ENCODE measurements around the gene SRGAP2. TPM values are rescaled to one million over a fixed set of nuclear protein-coding genes. Genes with fewer than 3 reads are reported as not detected.
"Not testable (repeated sequence)": the region's sequence is repeated elsewhere in the genome, so short reads cannot be mapped to it uniquely, and the experiment has no call there.

SRGAP2 gene
- total RNA-seq, 1 experiment from 2014 or later, result 138 TPM

GRCh38 chr1:206178061-206178989, 25.0 kb upstream of the SRGAP2 start:
- not testable (repeated sequence) for H3K9ac ChIP-seq (ENCODE audit: low read length); H3K79me2 ChIP-seq (ENCODE audit: low read length); DNase-seq; H3K9me3 ChIP-seq (ENCODE audit: low read length); H2AFZ ChIP-seq (ENCODE audit: low read length); H3K4me2 ChIP-seq (ENCODE audit: low read depth, low read length, poor library complexity, severe bottlenecking); H3K27ac ChIP-seq (ENCODE audit: low read length); H3K4me3 ChIP-seq (ENCODE audit: low read length); H4K20me1 ChIP-seq (ENCODE audit: insufficient read depth, low read depth, low read length); H3K36me3 ChIP-seq (ENCODE audit: insufficient read depth, low read length); H3K4me1 ChIP-seq (ENCODE audit: low read length); H3K9me2 ChIP-seq (replicated peaks; ENCODE audit: insufficient read depth, low read length); H3K27me3 ChIP-seq (ENCODE audit: low read length)

- H4K20me1 ChIP-seq (ENCODE audit: insufficient read depth, low read depth, low read length); H3K9me3 ChIP-seq (ENCODE audit: low read length); H3K27ac ChIP-seq (ENCODE audit: low read length); H3K36me3 ChIP-seq (ENCODE audit: insufficient read depth, low read length); DNase-seq; H3K4me1 ChIP-seq (ENCODE audit: low read length); H2AFZ ChIP-seq (ENCODE audit: low read length); H3K79me2 ChIP-seq (ENCODE audit: low read length); H3K9me2 ChIP-seq (replicated peaks; ENCODE audit: insufficient read depth, low read length); H3K27me3 ChIP-seq (ENCODE audit: low read length); H3K4me2 ChIP-seq (ENCODE audit: low read depth, low read length, poor library complexity, severe bottlenecking); H3K4me3 ChIP-seq (ENCODE audit: low read length); H3K9ac ChIP-seq (ENCODE audit: low read length): not testable (repeated sequence)
Observed at GRCh38 chr1:206179666-206180065, 23.7 kb upstream of the SRGAP2 start.

- not testable (repeated sequence) for DNase-seq; H3K9me2 ChIP-seq (replicated peaks; ENCODE audit: insufficient read depth, low read length); H2AFZ ChIP-seq (ENCODE audit: low read length); H3K79me2 ChIP-seq (ENCODE audit: low read length); H3K27me3 ChIP-seq (ENCODE audit: low read length); H3K4me1 ChIP-seq (ENCODE audit: low read length); H3K4me2 ChIP-seq (ENCODE audit: low read depth, low read length, poor library complexity, severe bottlenecking); H3K36me3 ChIP-seq (ENCODE audit: insufficient read depth, low read length); H3K27ac ChIP-seq (ENCODE audit: low read length); H3K4me3 ChIP-seq (ENCODE audit: low read length); H3K9ac ChIP-seq (ENCODE audit: low read length); H4K20me1 ChIP-seq (ENCODE audit: insufficient read depth, low read depth, low read length); H3K9me3 ChIP-seq (ENCODE audit: low read length)
Observed at GRCh38 chr1:206182368-206183317, 20.7 kb upstream of the SRGAP2 start.

- DNase-seq; H3K27ac ChIP-seq (ENCODE audit: low read length); H2AFZ ChIP-seq (ENCODE audit: low read length); H3K9ac ChIP-seq (ENCODE audit: low read length); H3K9me3 ChIP-seq (ENCODE audit: low read length); H3K79me2 ChIP-seq (ENCODE audit: low read length); H3K4me1 ChIP-seq (ENCODE audit: low read length); H3K9me2 ChIP-seq (replicated peaks; ENCODE audit: insufficient read depth, low read length); H3K4me2 ChIP-seq (ENCODE audit: low read depth, low read length, poor library complexity, severe bottlenecking); H3K36me3 ChIP-seq (ENCODE audit: insufficient read depth, low read length); H4K20me1 ChIP-seq (ENCODE audit: insufficient read depth, low read depth, low read length); H3K4me3 ChIP-seq (ENCODE audit: low read length); H3K27me3 ChIP-seq (ENCODE audit: low read length): not testable (repeated sequence)
Observed at GRCh38 chr1:206183788-206184187, 19.6 kb upstream of the SRGAP2 start.

- not testable (repeated sequence) for H3K9ac ChIP-seq (ENCODE audit: low read length); H4K20me1 ChIP-seq (ENCODE audit: insufficient read depth, low read depth, low read length); DNase-seq; H3K4me3 ChIP-seq (ENCODE audit: low read length); H3K4me1 ChIP-seq (ENCODE audit: low read length); H2AFZ ChIP-seq (ENCODE audit: low read length); H3K9me2 ChIP-seq (replicated peaks; ENCODE audit: insufficient read depth, low read length); H3K36me3 ChIP-seq (ENCODE audit: insufficient read depth, low read length); H3K27ac ChIP-seq (ENCODE audit: low read length); H3K4me2 ChIP-seq (ENCODE audit: low read depth, low read length, poor library complexity, severe bottlenecking); H3K9me3 ChIP-seq (ENCODE audit: low read length); H3K27me3 ChIP-seq (ENCODE audit: low read length); H3K79me2 ChIP-seq (ENCODE audit: low read length)
Observed at GRCh38 chr1:206185778-206186177, 17.6 kb upstream of the SRGAP2 start.

- H3K4me1 ChIP-seq (ENCODE audit: low read length); H3K36me3 ChIP-seq (ENCODE audit: insufficient read depth, low read length); H4K20me1 ChIP-seq (ENCODE audit: insufficient read depth, low read depth, low read length); H3K9me2 ChIP-seq (replicated peaks; ENCODE audit: insufficient read depth, low read length); H3K9ac ChIP-seq (ENCODE audit: low read length); H3K4me2 ChIP-seq (ENCODE audit: low read depth, low read length, poor library complexity, severe bottlenecking); H2AFZ ChIP-seq (ENCODE audit: low read length); H3K27ac ChIP-seq (ENCODE audit: low read length); H3K9me3 ChIP-seq (ENCODE audit: low read length); H3K27me3 ChIP-seq (ENCODE audit: low read length); H3K79me2 ChIP-seq (ENCODE audit: low read length); H3K4me3 ChIP-seq (ENCODE audit: low read length): not testable (repeated sequence)
- DNase-seq, result peak; percentile 26
Observed at GRCh38 chr1:206186826-206187225, 16.5 kb upstream of the SRGAP2 start.

- not testable (repeated sequence) for H3K9me3 ChIP-seq (ENCODE audit: low read length); DNase-seq
Observed at GRCh38 chr1:206195182-206195581, 8.2 kb upstream of the SRGAP2 start.

GRCh38 chr1:206196748-206197424, 6.5 kb upstream of the SRGAP2 start:
- not testable (repeated sequence) for DNase-seq; H4K20me1 ChIP-seq (ENCODE audit: insufficient read depth, low read depth, low read length); H3K9ac ChIP-seq (ENCODE audit: low read length); H2AFZ ChIP-seq (ENCODE audit: low read length); H3K4me2 ChIP-seq (ENCODE audit: low read depth, low read length, poor library complexity, severe bottlenecking); H3K36me3 ChIP-seq (ENCODE audit: insufficient read depth, low read length); H3K27ac ChIP-seq (ENCODE audit: low read length); H3K9me3 ChIP-seq (ENCODE audit: low read length); H3K79me2 ChIP-seq (ENCODE audit: low read length); H3K27me3 ChIP-seq (ENCODE audit: low read length); H3K4me1 ChIP-seq (ENCODE audit: low read length); H3K4me3 ChIP-seq (ENCODE audit: low read length); H3K9me2 ChIP-seq (replicated peaks; ENCODE audit: insufficient read depth, low read length)

More at GRCh38 chr1:206195182-206195581, 8.2 kb upstream of the SRGAP2 start:
- H3K4me2 ChIP-seq (ENCODE audit: low read depth, low read length, poor library complexity, severe bottlenecking); H3K9ac ChIP-seq (ENCODE audit: low read length); H3K27ac ChIP-seq (ENCODE audit: low read length); H3K9me2 ChIP-seq (replicated peaks; ENCODE audit: insufficient read depth, low read length); H3K36me3 ChIP-seq (ENCODE audit: insufficient read depth, low read length); H2AFZ ChIP-seq (ENCODE audit: low read length); H3K4me1 ChIP-seq (ENCODE audit: low read length); H4K20me1 ChIP-seq (ENCODE audit: insufficient read depth, low read depth, low read length); H3K79me2 ChIP-seq (ENCODE audit: low read length); H3K27me3 ChIP-seq (ENCODE audit: low read length); H3K4me3 ChIP-seq (ENCODE audit: low read length): not testable (repeated sequence)
